HEK293 (cell line): ENCODE data around the gene CNGB1.

Experiments used
- CTCF ChIA-PET: fragments of 350-600 bp; formaldehyde crosslinking; extraction: SDS; loops from one replicate; lab custom pipeline; 2021; ENCODE audit warnings: antibody characterized with exemption; lab: Yijun Ruan, JAX
- POLR2A ChIA-PET: fragments of 300-600 bp; formaldehyde crosslinking; extraction: SDS; loops from one replicate; lab custom pipeline; 2020; ENCODE audit warnings: antibody characterized with exemption, inconsistent platforms; lab: Yijun Ruan, JAX
- H3K27ac ChIP-seq: fragments of 200-500 bp; sonication (Bioruptor generic); 2 replicates; pipeline ENCODE4 v1.5.1; 2014; ENCODE audit warnings: low read depth, low read length, control low read depth, inconsistent platforms; ENCODE audit errors: extremely low read depth
- H3K36me3 ChIP-seq, 2 experiments: fragments of 200-500 bp in 1 of 2; sonication (Bioruptor generic) in 1 of 2; 1 replicate in 1 of 2; 2 replicates in 1 of 2; pipeline ENCODE4 v1.5.1; 2014 to 2017; ENCODE audit warnings: inconsistent platforms in 2 of 2, low read length in 2 of 2; ENCODE audit not compliant: control insufficient read depth in 2 of 2, insufficient read depth in 1 of 2
- H3K4me1 ChIP-seq: fragments of 200-500 bp; sonication (Bioruptor generic); 2 replicates; pipeline ENCODE4 v1.5.1; 2014; ENCODE audit warnings: mild to moderate bottlenecking, low read length, inconsistent platforms; ENCODE audit not compliant: control insufficient read depth, insufficient read depth
- H3K4me3 ChIP-seq: 2 replicates; pipeline ENCODE4 v1.5.1; 2011; ENCODE audit warnings: low read depth, mild to moderate bottlenecking, control low read depth, low read length, moderate library complexity
- H3K9me3 ChIP-seq: fragments of 200-500 bp; sonication (Bioruptor generic); 2 replicates; pipeline ENCODE4 v1.5.1; 2014; ENCODE audit warnings: low read depth, low read length, inconsistent platforms; ENCODE audit not compliant: control insufficient read depth, insufficient read depth
- AEBP2 ChIP-seq: fragments of 450-650 bp; formaldehyde crosslinking; IDR thresholded peaks from 2 replicates; pipeline ENCODE4 v1.5.1; 2016; ENCODE audit warnings: missing biosample characterization, missing genetic modification characterization, borderline replicate concordance
- KLF16 ChIP-seq: fragments of 450-650 bp; formaldehyde crosslinking; IDR thresholded peaks from 2 replicates; pipeline ENCODE4 v1.5.1; 2017; ENCODE audit warnings: missing biosample characterization, missing genetic modification characterization
- KLF9 ChIP-seq: fragments of 450-650 bp; formaldehyde crosslinking; IDR thresholded peaks from 2 replicates; pipeline ENCODE4 v1.5.1; 2016; ENCODE audit warnings: missing biosample characterization, missing genetic modification characterization, low read depth
- PATZ1 ChIP-seq: fragments of 450-650 bp; formaldehyde crosslinking; IDR thresholded peaks from 2 replicates; pipeline ENCODE4 v1.5.1; 2016; ENCODE audit warnings: missing biosample characterization, missing genetic modification characterization
- SCRT2 ChIP-seq: fragments of 450-650 bp; formaldehyde crosslinking; IDR thresholded peaks from 2 replicates; pipeline ENCODE4 v1.5.1; 2016; ENCODE audit warnings: missing biosample characterization, missing genetic modification characterization
- SP2 ChIP-seq: fragments of 450-650 bp; formaldehyde crosslinking; IDR thresholded peaks from 2 replicates; pipeline ENCODE4 v1.5.1; 2016; ENCODE audit warnings: missing biosample characterization, missing genetic modification characterization
- SP3 ChIP-seq: fragments of 450-650 bp; formaldehyde crosslinking; IDR thresholded peaks from 2 replicates; pipeline ENCODE4 v1.5.1; 2016; ENCODE audit warnings: missing biosample characterization, missing genetic modification characterization
- WT1 ChIP-seq: fragments of 450-650 bp; formaldehyde crosslinking; IDR thresholded peaks from 2 replicates; pipeline ENCODE4 v1.5.1; 2016; ENCODE audit warnings: missing biosample characterization, missing genetic modification characterization
- ZBTB21 ChIP-seq: fragments of 450-650 bp; formaldehyde crosslinking; IDR thresholded peaks from 2 replicates; pipeline ENCODE4 v1.5.1; 2017; ENCODE audit warnings: missing biosample characterization, missing genetic modification characterization
- ZBTB7A ChIP-seq: fragments of 450-650 bp; formaldehyde crosslinking; IDR thresholded peaks from 2 replicates; pipeline ENCODE4 v1.5.1; 2016; ENCODE audit warnings: low read depth, missing biosample characterization, missing genetic modification characterization
- ZFHX2 ChIP-seq: fragments of 450-650 bp; formaldehyde crosslinking; conservative IDR thresholded peaks from 2 replicates; pipeline ENCODE4 v1.5.1; 2016; ENCODE audit warnings: missing biosample characterization, missing genetic modification characterization
- ZNF132 ChIP-seq: fragments of 450-650 bp; formaldehyde crosslinking; IDR thresholded peaks from 2 replicates; pipeline ENCODE4 v1.5.1; 2017; ENCODE audit warnings: missing biosample characterization, missing genetic modification characterization, borderline replicate concordance
- ZNF311 ChIP-seq: fragments of 450-650 bp; formaldehyde crosslinking; IDR thresholded peaks from 2 replicates; pipeline ENCODE4 v1.5.1; 2017; ENCODE audit warnings: missing biosample characterization, missing genetic modification characterization, borderline replicate concordance
- ZNF510 ChIP-seq: fragments of 450-650 bp; formaldehyde crosslinking; IDR thresholded peaks from 2 replicates; pipeline ENCODE4 v1.5.1; 2018; ENCODE audit warnings: mild to moderate bottlenecking, missing genetic modification characterization, missing biosample characterization; ENCODE audit not compliant: insufficient replicate concordance
- ZNF555 ChIP-seq: fragments of 450-650 bp; formaldehyde crosslinking; conservative IDR thresholded peaks from 2 replicates; pipeline ENCODE4 v1.5.1; 2017; ENCODE audit warnings: missing biosample characterization, mild to moderate bottlenecking, missing genetic modification characterization, inconsistent platforms
- ZNF585B ChIP-seq: fragments of 450-650 bp; formaldehyde crosslinking; IDR thresholded peaks from 2 replicates; pipeline ENCODE4 v1.5.1; 2016; ENCODE audit warnings: missing biosample characterization, missing genetic modification characterization
- ZNF596 ChIP-seq: fragments of 450-650 bp; IDR thresholded peaks from 2 replicates; pipeline ENCODE4 v1.5.0; 2018; ENCODE audit warnings: missing biosample characterization, mild to moderate bottlenecking, missing genetic modification characterization, moderate library complexity
- ZNF660 ChIP-seq: fragments of 450-650 bp; IDR thresholded peaks from 2 replicates; pipeline ENCODE4 v1.5.1; 2018; ENCODE audit warnings: missing biosample characterization, mild to moderate bottlenecking, missing genetic modification characterization
- ZNF707 ChIP-seq: fragments of 450-650 bp; formaldehyde crosslinking; IDR thresholded peaks from 2 replicates; pipeline ENCODE4 v1.5.1; 2016; ENCODE audit warnings: missing biosample characterization, missing genetic modification characterization
- ZNF777 ChIP-seq: fragments of 450-650 bp; formaldehyde crosslinking; IDR thresholded peaks from 2 replicates; pipeline ENCODE4 v1.5.1; 2017; ENCODE audit warnings: missing biosample characterization, missing genetic modification characterization, borderline replicate concordance

The CNGB1 gene

GRCh38 chr16:57986196-57986595 is 15.3 kb upstream of the CNGB1 start:
- CTCF ChIA-PET: no interaction called here
- H3K4me3 ChIP-seq: no peak overlapping the region
- no peak for TF ChIP-seq ZNF777 (tag by site-specific recombination)
- no peak for TF ChIP-seq WT1 (tag by site-specific recombination)
- no peak for TF ChIP-seq ZNF510
- no peak for TF ChIP-seq AEBP2 (tag by site-specific recombination)

GRCh38 chr16:57985204-57986181 is 14.6 kb upstream of the CNGB1 start:
- Histone ChIP-seq H3K27ac (no peak overlapping the region), H3K36me3 (no peaks in the 10 kb centered on the region), H3K9me3 (no peaks in the 10 kb centered on the region), H3K4me1 (no peaks in the 10 kb centered on the region; the same call in 1 of the 2 replicates), H3K4me3 (peak overlapping the region; percentile 32)
- peak; percentile 11; the same call in 1 of the 2 replicates for TF ChIP-seq SP3 (tag by site-specific recombination)
- TF ChIP-seq KLF9 (tag by site-specific recombination): peak; percentile 3; the same call in 1 of the 2 replicates
- TF ChIP-seq ZBTB21 (tag by site-specific recombination): no peak
- TF ChIP-seq ZNF660 (tag by site-specific recombination): no peak
- CTCF ChIA-PET: interaction anchor here (0.6 kb wide), 2 partner anchors 151 to 398 kb away, joined by 4 to 5 read pairs; no protein-coding TSS in a partner anchor
- POLR2A ChIA-PET: interaction anchor here (0.6 to 1.2 kb wide), 2 partner anchors 8 to 340 kb away, joined by 4 read pairs; no protein-coding TSS in a partner anchor

More at GRCh38 chr16:57986196-57986595, 15.3 kb upstream of the CNGB1 start:
- H3K27ac ChIP-seq: no peak overlapping the region
- H3K36me3 ChIP-seq: no peaks in the 10 kb centered on the region
- POLR2A ChIA-PET: no interaction called here
- H3K4me1 ChIP-seq: no peaks in the 10 kb centered on the region; the same call in 1 of the 2 replicates
- no peaks in the 10 kb centered on the region for H3K9me3 ChIP-seq

- CTCF ChIA-PET: interaction anchor here (0.6 kb wide), 2 partner anchors 152 to 399 kb away, joined by 4 to 5 read pairs; no protein-coding TSS in a partner anchor
- POLR2A ChIA-PET: interaction anchor here (0.6 to 1.2 kb wide), 2 partner anchors 9 to 341 kb away, joined by 4 read pairs; no protein-coding TSS in a partner anchor
- peak overlapping the region; percentile 32 for H3K4me3 ChIP-seq
- TF ChIP-seq ZNF132 (tag by site-specific recombination) (no peak), KLF16 (tag by site-specific recombination) (peak; percentile 51; the same call in 1 of the 2 replicates), ZNF596 (no peak), SP2 (tag by site-specific recombination) (peak; percentile 83), ZBTB7A (tag by site-specific recombination) (no peak), SCRT2 (tag by site-specific recombination) (peak; percentile 71; the same call in 1 of the 2 replicates), ZNF585B (tag by site-specific recombination) (no peak), KLF9 (tag by site-specific recombination) (peak; percentile 80), PATZ1 (tag by site-specific recombination) (peak; percentile 73), ZNF707 (tag by site-specific recombination) (no peak), ZNF555 (tag by site-specific recombination) (no peak), ZNF311 (tag by site-specific recombination) (no peak), ZFHX2 (tag by site-specific recombination) (peak; percentile 62)
Measured at GRCh38 chr16:57984443-57985203, 13.7 kb upstream of the CNGB1 start.

More at GRCh38 chr16:57984443-57985203, 13.7 kb upstream of the CNGB1 start:
- Histone ChIP-seq H3K36me3 (no peaks in the 10 kb centered on the region), H3K27ac (no peak overlapping the region), H3K9me3 (no peaks in the 10 kb centered on the region), H3K4me1 (no peaks in the 10 kb centered on the region; the same call in 1 of the 2 replicates)
